Measurements from ENCODE around the gene CA12.

GRCh38 chr15:63295341-63295740 lies 86.3 kb downstream of the CA12 start:
- TF ChIP-seq CTCF (conservative IDR thresholded peaks at IDR 0.05; ENCODE audit: low read length) (no peak), EZH2phosphoT487 (IDR thresholded peaks at IDR 0.05; ENCODE audit: borderline replicate concordance) (no peak)
